Measurements from ENCODE around the gene AQP5.

DNA sequence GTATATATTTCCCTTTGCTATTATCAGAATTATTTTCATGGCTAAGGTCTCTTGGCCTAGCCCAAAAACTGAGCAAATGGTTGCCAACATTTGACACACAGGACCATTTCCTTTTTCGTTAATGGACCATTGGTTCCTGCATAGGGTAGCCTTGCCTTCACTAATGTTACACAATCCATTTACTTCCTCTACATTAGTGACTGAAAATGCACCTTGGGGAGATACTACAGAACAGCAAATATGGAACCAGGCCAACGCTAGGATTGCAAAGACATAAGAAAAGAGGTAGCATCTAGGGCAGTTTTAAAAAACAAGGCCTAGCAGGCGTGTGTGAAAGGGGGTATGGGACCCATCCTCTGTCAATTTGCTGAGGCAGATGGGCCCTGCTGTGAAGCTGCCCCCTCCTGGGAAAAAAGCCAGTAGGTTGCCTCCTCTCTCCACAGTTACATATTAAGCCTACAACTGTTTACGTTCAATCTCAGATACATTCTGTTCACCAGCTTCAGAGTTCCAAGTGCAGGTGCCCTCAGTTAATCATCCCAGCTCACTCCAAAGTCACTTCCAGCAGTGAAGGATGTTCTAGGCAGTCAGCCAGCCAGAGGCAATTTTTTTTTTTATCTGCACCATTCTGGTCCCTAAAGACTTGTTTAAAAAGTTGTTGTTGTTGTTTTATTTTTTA is 26.1 kb downstream of the AQP5 start:
- TF ChIP-seq, protein P1, sequence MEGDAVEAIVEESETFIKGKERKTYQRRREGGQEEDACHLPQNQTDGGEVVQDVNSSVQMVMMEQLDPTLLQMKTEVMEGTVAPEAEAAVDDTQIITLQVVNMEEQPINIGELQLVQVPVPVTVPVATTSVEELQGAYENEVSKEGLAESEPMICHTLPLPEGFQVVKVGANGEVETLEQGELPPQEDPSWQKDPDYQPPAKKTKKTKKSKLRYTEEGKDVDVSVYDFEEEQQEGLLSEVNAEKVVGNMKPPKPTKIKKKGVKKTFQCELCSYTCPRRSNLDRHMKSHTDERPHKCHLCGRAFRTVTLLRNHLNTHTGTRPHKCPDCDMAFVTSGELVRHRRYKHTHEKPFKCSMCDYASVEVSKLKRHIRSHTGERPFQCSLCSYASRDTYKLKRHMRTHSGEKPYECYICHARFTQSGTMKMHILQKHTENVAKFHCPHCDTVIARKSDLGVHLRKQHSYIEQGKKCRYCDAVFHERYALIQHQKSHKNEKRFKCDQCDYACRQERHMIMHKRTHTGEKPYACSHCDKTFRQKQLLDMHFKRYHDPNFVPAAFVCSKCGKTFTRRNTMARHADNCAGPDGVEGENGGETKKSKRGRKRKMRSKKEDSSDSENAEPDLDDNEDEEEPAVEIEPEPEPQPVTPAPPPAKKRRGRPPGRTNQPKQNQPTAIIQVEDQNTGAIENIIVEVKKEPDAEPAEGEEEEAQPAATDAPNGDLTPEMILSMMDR (IDR thresholded peaks at IDR 0.05): no peak
- TF ChIP-seq POLR2AphosphoS5 (IDR thresholded peaks at IDR 0.05): peak; percentile 8

Data from gastroesophageal sphincter (tissue), 3 donors.